HUES48 (cell line): ENCODE data around the gene RTP1.
A peak's percentile ranks its signal among the peaks of the same experiment; 100 is the strongest.

Experiments
- H3K27ac ChIP-seq: one replicate; pipeline ENCODE4 v1.7.0; 2013; ENCODE audit warnings: low read depth, low read length, inconsistent platforms
- H3K27me3 ChIP-seq: 2 replicates; pipeline ENCODE4 v1.6.1; 2013; ENCODE audit warnings: mild to moderate bottlenecking, low read length; ENCODE audit not compliant: control insufficient read depth, insufficient read depth
- H3K36me3 ChIP-seq: 2 replicates; pipeline ENCODE4 v1.6.1; 2013; ENCODE audit warnings: low read length; ENCODE audit not compliant: control insufficient read depth, insufficient read depth
- H3K4me1 ChIP-seq: 2 replicates; pipeline ENCODE4 v1.6.1; 2013; ENCODE audit warnings: mild to moderate bottlenecking, low read length; ENCODE audit not compliant: control insufficient read depth, insufficient read depth
- H3K4me3 ChIP-seq: 2 replicates; pipeline ENCODE4 v1.5.1; 2013; ENCODE audit warnings: mild to moderate bottlenecking, low read depth, low read length
- H3K9ac ChIP-seq: 2 replicates; pipeline ENCODE4 v1.6.1; 2013; ENCODE audit warnings: mild to moderate bottlenecking, low read depth, low read length, moderate library complexity
- H3K9me3 ChIP-seq: 2 replicates; pipeline ENCODE4 v1.6.1; 2013; ENCODE audit warnings: low read length; ENCODE audit not compliant: control insufficient read depth, insufficient read depth

The RTP1 gene

GRCh38 chr3:187181454-187182170, 15.7 kb upstream of the RTP1 start:
- Histone ChIP-seq H3K4me1 (peaks cover 49% of the 10 kb centered on the region), H3K27me3 (no peaks in the 10 kb centered on the region), H3K36me3 (no peaks in the 10 kb centered on the region), H3K9ac (peak overlapping the region; percentile 17), H3K4me3 (peak overlapping the region; percentile 41), H3K9me3 (no peaks in the 10 kb centered on the region), H3K27ac (peak overlapping the region; percentile 6)

- Histone ChIP-seq H3K9ac (peak overlapping the region; percentile 36; the same call in 1 of the 2 replicates), H3K27ac (peak overlapping the region; percentile 51), H3K4me3 (no peak overlapping the region), H3K36me3 (no peaks in the 10 kb centered on the region), H3K9me3 (no peaks in the 10 kb centered on the region), H3K4me1 (peaks cover 61% of the 10 kb centered on the region), H3K27me3 (no peaks in the 10 kb centered on the region)
Observed at GRCh38 chr3:187183210-187183862, 13.9 kb upstream of the RTP1 start.

- H3K27ac ChIP-seq = peak overlapping the region; percentile 51
- H3K36me3 ChIP-seq = no peaks in the 10 kb centered on the region
- peaks cover 61% of the 10 kb centered on the region for H3K4me1 ChIP-seq
- H3K27me3 ChIP-seq = no peaks in the 10 kb centered on the region
- no peak overlapping the region for H3K4me3 ChIP-seq
- H3K9ac ChIP-seq = 0 out of 2 replicates have a peak overlapping the region, but pooled peaks have one; percentile 36
- no peaks in the 10 kb centered on the region for H3K9me3 ChIP-seq
Observed at GRCh38 chr3:187183903-187184302, 13.4 kb upstream of the RTP1 start.

- Histone ChIP-seq H3K36me3 (no peaks in the 10 kb centered on the region), H3K4me1 (peaks cover 61% of the 10 kb centered on the region), H3K9me3 (no peaks in the 10 kb centered on the region), H3K27me3 (no peaks in the 10 kb centered on the region), H3K9ac (peak overlapping the region; percentile 49), H3K4me3 (peak overlapping the region; percentile 27; the same call in 1 of the 2 replicates), H3K27ac (peak overlapping the region; percentile 74)
Observed at GRCh38 chr3:187185759-187186158, 11.5 kb upstream of the RTP1 start.

- Histone ChIP-seq H3K27me3 (no peaks in the 10 kb centered on the region), H3K9ac (peak overlapping the region; percentile 29; the same call in 1 of the 2 replicates), H3K9me3 (no peaks in the 10 kb centered on the region), H3K36me3 (no peaks in the 10 kb centered on the region), H3K4me1 (peaks cover 58% of the 10 kb centered on the region), H3K27ac (peak overlapping the region; percentile 74), H3K4me3 (no peak overlapping the region)
Observed at GRCh38 chr3:187186375-187186774, 10.9 kb upstream of the RTP1 start.

- Histone ChIP-seq H3K9ac (no peak overlapping the region), H3K36me3 (no peaks in the 10 kb centered on the region), H3K4me3 (no peak overlapping the region), H3K9me3 (no peaks in the 10 kb centered on the region), H3K27me3 (no peaks in the 10 kb centered on the region), H3K4me1 (peaks cover 53% of the 10 kb centered on the region), H3K27ac (peak overlapping the region; percentile 74)
Observed at GRCh38 chr3:187186801-187187421, 10.4 kb upstream of the RTP1 start.

- H3K27me3 ChIP-seq = no peaks in the 10 kb centered on the region
- H3K9me3 ChIP-seq = no peaks in the 10 kb centered on the region
- peaks cover 33% of the 10 kb centered on the region for H3K4me1 ChIP-seq
- H3K9ac ChIP-seq = no peak overlapping the region
- no peak overlapping the region for H3K27ac ChIP-seq
- no peaks in the 10 kb centered on the region for H3K36me3 ChIP-seq
- no peak overlapping the region for H3K4me3 ChIP-seq
Observed at GRCh38 chr3:187188931-187189330, 8.4 kb upstream of the RTP1 start.

GRCh38 chr3:187191271-187191670, 6.0 kb upstream of the RTP1 start:
- Histone ChIP-seq H3K4me3 (no peak overlapping the region), H3K9me3 (no peaks in the 10 kb centered on the region), H3K4me1 (peaks cover 16% of the 10 kb centered on the region), H3K27me3 (no peaks in the 10 kb centered on the region), H3K36me3 (no peaks in the 10 kb centered on the region), H3K27ac (no peak overlapping the region), H3K9ac (no peak overlapping the region)

GRCh38 chr3:187193181-187193580, 4.1 kb upstream of the RTP1 start:
- no peaks in the 10 kb centered on the region for H3K9me3 ChIP-seq
- no peaks in the 10 kb centered on the region for H3K36me3 ChIP-seq
- H3K27me3 ChIP-seq = no peaks in the 10 kb centered on the region
- no peak overlapping the region for H3K4me3 ChIP-seq
- no peak overlapping the region for H3K9ac ChIP-seq
- no peak overlapping the region for H3K27ac ChIP-seq
- no peaks in the 10 kb centered on the region; the same call in 1 of the 2 replicates for H3K4me1 ChIP-seq

- H3K36me3 ChIP-seq = no peaks in the 10 kb centered on the region
Observed at GRCh38 chr3:187196573-187197334, 532 bp upstream of the RTP1 start.

More at GRCh38 chr3:187196573-187197334, 532 bp upstream of the RTP1 start:
- Histone ChIP-seq H3K27ac (no peak overlapping the region), H3K9me3 (no peaks in the 10 kb centered on the region), H3K9ac (no peak overlapping the region), H3K27me3 (no peaks in the 10 kb centered on the region), H3K4me3 (no peak overlapping the region), H3K4me1 (no peaks in the 10 kb centered on the region; the same call in 1 of the 2 replicates)
